T-helper 22 cell (primary cell): Measurements from ENCODE around the gene DGKB.
"Not testable (repeated sequence)": the region's sequence is repeated elsewhere in the genome, so short reads cannot be mapped to it uniquely, and the experiment has no call there.

Experiments used
- DNase-seq: peaks from one replicate; pipeline ENCODE4 v3.0.0-alpha.2; 2020; ENCODE audit warnings: low read depth

Gene DGKB

DNA sequence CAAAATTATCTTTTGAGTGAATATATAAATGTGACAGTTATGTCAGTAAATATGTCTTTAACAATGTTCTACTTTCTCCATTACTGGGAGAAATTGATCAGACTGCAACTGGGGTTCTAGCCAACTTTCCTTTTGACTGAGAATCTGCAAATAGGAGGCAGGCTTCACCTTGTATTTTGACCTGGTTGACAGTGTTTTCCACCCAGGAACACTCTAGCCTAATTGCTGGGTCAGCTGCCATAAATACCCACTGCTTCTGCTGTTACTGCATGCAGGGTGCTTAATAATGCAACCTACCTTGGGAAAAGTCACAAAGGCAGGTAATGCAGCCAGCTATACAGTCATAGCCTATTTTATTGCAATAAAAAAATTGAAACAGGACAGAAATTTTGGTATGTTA, 319.0 kb downstream of the DGKB start:
- no peak for DNase-seq

DNA sequence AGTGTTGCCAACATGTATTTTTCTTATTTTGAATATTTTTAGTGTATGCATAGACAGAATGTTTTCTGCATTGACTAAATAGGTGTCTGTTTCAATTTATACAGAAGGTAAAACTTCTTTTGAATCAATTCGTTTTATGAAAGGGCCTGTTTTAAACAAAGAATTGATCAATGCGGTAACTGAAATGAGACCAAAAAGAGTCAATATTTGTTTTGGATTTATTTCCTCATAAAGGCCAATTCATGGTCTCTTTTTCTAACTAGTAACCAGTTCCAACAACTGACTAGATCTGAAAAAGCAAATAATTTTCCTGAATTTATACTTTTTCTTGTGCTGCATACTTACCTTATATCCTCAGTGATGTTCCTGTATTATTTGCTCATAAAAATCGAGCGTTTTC, 320.5 kb downstream of the DGKB start:
- no peak for DNase-seq

DNA sequence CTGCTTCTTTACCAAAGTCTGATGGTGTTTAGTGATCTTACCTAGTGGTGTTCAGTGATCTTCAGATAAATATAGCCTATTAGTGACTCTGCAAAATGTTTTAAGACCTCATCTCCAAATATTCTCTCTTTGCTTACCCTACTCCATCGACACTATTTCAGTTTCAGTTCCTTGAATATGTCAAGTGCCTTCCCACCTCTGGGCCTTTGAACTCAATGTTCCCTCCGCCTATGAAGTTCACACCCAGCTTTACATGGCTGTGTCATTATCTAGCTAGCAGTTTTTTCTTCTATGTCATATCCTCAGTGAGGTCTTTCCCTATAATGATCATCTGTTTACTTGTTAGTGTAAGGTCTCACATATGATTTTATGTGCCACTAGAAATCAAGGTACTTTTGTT, 322.6 kb downstream of the DGKB start:
- no peak for DNase-seq

DNA sequence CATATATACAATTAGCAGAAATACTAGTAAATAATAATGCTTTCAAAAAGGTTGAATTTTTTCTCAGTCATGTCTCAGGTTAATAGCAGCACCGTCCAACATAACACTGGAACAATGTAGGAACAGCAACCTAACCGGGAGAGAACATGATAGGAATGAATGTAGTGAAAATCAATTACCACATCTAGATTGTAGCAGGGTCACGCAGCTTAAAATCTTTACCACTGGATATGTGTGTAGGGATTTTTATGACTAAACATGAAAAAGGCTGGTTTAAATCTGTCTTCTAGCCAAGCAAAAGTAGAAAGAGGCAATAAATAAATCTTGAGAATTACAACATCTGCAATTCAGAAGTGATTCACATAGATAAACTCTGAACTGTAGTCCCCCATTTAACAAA, 326.0 kb downstream of the DGKB start:
- no peak for DNase-seq

DNA sequence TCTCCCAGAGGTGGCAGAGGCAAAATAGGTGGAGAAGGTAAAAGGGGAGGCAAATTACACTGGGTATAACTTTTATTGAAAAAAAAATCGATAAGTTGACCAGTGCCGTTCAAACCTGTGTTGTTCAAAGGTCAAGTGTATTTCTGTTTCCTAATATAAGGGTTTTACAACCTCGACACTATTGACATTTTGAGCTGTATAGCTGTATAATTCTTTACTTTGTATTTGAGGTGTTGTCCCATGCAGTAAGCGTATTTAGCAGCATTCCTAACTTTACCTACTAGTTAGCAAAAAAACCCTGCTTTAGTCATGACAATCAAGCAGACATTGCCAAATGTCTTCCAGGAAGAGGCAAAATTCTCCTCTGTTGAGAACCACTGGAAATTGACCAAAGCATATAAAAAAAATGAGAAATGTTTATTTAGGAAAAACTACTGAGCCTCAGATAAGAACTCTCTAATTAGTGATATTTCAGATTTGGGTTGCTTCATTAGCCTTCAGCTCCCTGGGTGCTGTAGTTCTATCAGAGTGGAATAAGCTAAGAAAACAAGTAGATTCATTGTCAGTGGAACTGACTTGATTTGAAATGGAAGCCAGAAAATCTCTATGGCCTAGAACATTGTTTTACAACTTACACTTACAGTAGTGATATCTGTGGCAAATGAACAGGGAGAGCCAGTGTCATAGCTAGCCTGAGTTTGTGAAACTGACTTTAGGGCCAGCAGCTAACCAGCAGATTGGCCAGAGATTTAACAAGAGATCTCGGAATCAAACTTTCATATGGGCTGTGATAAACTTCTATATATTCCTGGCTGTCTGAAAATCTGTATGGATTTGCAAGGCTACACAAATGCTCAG, 331.6 kb downstream of the DGKB start:
- no peak for DNase-seq

DNA sequence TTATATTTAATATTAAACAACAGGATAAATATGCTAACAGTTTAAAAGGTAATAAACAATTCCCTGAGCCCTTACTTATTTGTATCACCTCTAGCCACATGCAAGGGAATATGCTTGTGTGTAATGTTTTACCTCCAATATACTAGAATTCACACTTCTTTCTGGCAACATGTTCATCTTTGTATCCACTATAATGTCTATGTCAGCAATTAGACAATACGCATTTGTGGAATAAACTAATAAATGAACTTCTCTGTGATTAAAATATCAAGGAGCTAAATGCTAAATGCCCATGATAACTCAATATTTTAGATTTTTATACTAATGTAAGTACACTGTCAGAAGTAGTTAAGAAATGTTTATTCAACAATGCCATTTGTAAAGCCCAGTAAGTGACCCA, 350.5 kb downstream of the DGKB start:
- DNase-seq = no peak

DNA sequence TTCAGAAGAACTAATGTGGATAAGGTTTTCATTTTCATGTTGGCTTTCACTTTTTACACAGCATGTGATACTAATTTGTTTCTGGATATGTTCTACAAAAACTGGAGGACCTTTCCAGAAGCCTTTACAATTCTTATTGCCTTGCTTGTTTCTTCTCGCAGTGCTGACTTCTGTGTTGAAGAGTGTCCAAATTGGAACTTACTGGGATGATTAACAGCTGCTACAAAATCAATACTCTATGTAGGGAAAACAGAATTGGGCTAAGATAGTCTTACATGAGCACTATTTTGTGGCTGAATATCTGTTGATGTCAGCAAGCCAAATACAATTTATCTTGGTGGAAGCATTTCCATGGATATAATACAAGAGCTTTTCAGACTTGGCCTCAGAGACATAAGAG, 351.2 kb downstream of the DGKB start:
- no peak for DNase-seq

DNA sequence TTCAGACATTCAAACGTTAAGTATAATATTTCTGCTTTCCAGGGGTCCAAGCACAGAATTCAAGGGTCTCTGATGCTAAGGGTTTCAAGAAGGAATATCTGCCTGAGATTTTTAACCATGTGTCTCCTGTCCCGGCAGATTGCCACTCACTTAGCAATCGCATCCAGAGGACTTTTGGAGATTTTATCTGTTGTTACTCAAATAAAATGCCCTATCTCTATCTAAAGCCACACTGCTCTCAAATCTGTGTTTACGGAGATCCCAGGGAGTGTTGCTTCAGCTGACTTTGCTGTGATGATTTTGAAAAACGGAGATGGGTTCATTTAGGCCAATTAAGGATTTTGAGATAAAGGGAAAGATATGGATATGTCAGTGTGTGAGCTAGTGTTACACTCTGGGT, 359.9 kb downstream of the DGKB start:
- no peak for DNase-seq

DNA sequence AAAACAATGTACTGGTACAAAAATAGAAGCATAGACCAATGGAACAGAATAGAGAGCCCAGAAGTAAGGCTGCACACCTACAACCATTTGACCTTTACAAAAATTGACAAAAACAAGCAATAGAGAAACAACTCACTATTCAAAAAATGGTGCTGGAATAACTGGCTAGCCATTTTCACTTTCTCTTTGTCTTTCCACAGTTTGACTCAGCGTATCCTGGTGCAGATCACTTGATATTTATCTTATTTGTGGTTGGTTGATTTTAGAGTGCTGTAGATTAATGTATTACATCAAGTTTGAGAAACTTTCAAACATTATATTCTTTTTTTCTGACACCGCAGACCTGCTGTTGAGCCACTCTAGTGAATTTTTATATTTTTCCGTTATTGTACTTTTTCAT, 381.4 kb downstream of the DGKB start:
- DNase-seq = no peak

DNA sequence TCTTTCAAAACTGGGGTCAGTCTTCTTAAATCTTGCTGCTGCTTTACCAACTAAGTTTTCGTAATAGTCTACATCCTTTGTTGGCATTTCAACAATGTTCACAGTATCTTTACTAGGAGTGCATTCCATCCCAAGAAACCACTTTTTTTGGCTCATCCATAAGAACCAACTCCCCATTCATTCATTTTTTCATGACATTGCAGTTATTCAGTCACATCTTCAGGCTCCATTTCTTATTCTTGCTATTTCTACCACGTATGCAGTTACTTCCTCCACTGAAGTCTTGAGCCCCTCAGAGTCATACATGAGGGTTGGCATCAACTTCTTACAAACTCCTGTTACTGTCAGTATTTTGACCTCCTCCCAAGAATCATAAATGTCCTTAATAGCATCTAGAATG, 392.3 kb downstream of the DGKB start:
- DNase-seq = no peak

DNA sequence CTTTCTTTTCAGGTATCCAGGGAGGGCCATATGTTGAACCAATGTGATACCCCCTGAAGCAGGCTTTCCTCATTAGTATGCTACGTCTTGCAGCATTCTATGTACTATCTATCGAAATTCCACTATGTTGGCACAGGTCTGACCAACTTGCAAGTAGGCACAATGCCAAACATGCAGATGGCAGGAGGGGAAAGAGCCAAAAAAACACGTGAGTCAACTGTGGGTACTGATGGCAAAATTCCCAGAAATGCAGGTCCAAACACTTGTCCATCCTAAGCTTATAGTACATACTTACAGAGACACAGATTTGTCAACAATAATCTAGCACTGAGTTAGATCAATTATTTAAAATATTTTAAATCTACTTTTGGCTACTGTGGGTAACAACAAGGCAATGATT, 394.9 kb downstream of the DGKB start:
- DNase-seq = no peak

DNA sequence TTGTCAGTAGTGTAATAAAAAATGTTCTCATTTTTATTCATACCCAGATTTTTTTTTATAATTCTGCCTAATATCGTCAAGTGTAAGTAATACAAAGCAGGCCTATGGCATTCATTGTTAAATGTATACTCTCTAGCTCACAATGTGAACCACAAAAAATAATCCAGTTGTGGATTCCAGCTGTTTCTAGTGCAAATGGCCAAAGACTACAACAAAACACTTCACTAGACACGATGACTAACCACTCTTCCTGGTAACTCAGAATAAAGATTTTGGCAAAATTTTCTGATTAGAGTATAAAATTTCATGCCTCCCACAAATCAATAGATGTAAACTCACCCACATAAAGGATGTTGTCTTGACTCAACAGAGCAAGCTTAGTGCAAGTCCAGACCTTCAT, 396.6 kb downstream of the DGKB start:
- DNase-seq = no peak

DNA sequence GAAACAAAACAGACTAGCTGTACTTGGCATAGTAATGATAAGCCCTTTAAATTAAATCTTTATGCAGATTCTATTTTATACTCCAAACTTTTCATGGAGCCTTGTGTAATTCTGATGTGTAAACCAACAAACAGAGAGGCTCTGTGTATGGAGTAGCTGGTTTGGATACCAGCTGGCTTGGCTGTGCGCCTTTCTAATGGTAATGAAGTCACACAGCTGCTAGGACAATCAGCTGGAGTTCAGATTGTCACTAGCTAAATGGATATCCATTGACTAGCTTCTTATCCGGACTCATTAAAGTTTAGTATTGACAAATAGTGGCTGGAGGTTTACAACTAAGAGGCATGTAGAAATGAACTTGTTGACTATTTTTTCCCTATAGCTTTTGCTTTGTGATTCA, 398.4 kb downstream of the DGKB start:
- no peak for DNase-seq

DNA sequence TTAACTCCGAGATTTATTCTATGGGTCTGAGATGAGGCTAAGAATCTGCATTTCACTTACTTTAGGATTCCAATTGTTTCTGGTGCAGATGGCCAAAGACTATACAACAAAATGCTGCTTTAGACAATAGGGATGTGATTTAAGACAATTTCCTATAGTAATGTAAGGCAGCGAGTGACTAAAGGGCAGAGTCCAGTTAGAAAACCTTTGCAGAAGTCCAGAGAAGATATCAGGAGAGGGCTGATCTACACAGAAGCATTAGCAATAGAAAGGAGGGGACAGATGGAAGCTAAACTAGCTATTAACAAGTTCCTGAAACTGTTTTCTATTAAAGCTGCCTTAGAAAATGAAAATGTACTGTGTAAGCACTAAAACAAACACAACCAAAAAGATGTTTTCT, 398.9 kb downstream of the DGKB start:
- DNase-seq = no peak

DNA sequence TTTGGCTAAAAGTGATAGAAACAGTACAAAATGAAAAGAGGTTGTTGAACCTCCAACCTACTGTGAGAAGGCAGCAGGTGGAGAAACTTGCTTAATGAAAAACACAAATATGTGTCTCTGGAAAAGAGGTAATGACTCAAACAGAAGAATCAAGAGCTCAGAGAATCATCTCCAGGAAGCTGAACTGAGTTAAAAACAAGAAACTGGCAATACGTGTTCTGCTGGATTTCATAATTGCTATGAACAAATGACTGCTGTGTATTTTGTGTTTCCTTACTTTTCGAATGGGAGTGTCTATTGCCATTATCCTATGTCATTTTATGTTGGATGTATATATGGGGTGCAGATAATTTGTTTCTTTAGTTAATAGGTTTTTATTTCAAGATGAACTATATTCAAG, 401.1 kb downstream of the DGKB start:
- DNase-seq = no peak

DNA sequence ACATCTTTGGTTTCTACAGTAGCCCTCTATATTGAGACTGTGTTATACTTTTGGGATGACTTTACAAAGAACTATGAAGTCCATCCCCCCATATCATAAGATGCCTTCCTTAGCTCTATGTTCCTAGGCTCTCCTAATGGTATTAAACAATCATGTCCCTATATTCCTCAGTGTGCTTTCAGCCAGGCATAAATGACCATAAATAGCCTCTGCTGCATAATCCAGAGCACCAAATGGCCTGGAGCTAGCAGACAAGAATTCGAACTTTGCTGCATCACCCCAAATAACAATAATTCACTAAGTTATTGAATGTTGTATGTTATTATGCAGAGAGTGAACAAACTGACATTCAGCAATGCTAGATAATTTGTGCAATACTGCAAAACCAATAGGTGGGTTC, 405.2 kb downstream of the DGKB start:
- no peak for DNase-seq

DNA sequence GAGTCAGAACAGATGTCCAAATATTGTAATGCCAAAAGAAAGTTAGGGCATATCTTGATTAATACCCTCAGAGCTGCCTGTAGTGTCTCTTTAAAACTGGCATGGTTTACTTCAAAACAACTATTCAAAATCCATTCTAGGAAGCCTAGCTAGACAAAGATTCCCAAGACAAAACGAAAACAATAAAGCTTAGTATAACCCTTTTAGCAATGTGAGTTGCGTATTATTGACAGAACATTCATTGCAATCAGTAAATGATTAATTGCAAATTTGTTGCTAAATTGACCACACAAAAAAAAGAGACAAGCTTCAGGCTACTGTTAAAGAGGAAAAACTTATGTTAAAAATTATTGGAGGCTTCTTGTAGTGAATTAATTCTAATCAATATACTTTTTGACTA, 406.9 kb downstream of the DGKB start:
- DNase-seq = no peak

DNA sequence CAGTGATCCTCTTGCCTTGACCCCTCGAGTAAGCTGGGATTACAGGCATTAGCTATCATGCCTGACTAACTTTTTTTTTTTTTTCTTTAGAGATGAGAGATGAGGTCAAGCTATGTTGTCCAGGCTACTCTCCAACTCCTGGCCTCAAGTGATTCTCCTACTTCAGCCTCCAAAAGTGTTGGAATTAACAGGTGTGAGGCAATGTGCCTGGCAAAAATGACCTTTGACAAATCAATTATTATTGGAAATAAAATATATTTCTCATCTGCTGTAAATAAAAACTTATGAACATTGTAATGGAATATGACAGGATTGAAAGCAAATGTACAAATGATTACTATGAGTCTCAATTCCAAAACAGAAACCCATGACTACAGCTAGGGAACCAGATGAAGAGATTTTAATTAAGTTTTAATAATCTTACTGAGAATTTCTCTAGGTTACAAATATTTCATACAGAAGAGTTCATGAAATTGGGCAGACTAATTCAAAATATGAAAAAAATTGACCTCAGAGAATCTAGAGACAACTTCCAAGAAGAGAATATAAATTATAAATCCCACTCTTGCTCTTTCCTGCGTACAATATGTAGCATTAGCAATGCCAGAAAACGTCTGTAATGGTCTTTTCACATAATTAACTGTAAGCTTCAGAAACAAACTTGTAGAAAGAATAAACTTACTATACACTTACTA, 414.7 kb downstream of the DGKB start:
- no peak for DNase-seq

DNA sequence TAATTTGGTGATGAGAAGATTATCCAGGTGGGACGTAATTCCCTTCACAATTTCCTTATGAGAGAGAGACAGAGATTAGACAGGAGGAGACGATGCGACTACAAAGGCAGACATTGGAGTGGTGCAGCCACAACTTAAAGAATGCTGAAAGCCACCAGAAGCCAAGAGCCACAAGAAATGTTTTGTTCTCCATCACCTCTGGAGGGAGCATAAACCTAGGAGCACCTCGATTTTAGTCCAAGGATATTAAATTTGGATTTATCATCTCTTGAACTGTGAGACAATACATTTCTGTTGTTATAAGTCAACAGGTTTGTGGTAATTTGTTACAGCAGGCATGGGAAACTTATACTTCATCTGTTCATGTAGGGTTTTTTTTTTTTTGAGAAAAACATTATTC, 418.9 kb downstream of the DGKB start:
- no peak for DNase-seq

DNA sequence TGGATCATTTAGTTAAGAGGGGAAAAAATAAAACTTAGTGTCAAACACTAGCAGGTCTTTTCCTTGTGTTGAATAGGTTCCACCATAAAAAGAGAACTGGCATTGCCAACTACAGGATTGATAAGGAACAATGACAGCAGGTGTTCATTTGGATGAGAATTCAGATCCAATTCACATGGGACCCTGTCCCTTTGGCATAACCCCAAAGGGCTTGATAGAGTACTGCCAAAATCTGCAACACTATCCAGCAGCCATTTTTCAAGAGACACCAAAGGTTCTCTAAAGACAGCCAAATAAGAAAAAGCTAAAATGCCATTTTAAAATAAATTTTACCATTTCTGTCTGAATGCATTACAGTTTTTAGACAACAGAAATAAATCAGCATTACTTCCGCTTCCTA, 422.3 kb downstream of the DGKB start:
- no peak for DNase-seq

DNA sequence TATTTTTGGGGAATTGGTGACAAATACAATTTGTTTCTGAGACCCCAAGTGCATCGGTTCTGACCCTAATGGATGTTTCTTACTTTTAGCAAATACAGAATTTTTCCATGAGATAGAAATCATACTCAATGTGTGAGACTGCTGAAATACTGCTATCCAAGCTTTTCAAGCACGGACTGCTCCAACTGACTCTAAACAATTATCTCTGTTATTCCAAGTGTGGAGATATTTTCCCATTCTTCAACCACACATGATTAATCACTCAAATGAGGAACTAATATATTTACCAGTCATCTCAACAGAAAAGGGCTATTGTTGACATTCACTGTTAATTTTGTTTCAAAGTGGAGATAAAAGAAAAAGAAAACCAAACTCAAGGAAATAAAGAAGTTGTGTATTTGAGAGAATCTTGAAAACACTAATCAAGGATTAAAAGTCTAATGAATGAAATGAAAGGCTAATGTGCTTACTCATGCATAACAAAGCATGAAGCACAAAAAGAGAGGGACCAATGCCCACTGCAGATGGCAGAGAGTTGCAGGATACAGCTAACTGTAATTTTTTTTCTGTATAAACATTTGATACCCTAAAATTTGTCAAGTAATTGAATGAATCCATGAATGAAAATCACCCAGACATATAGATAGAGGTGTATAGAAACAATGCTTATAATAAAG, 423.6 kb downstream of the DGKB start:
- DNase-seq = no peak

DNA sequence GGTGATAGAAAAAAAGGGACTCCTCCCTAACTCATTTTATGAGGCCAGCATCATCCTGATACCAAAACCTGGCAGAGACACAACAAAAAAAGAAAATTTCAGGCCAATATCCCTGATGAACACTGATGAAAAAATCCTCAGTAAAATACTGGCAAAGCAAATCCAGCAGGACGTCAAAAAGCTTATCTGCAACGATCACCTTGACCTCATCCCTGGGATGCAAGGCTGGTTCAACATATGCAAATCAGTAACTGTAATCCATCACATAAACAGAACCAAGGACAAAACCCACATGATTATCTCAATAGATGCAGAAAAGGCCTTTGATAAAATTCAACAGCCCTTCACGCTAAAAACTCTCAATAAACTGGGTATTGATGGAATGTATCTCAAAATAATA, 440.8 kb downstream of the DGKB start:
- not testable (repeated sequence) for DNase-seq

DNA sequence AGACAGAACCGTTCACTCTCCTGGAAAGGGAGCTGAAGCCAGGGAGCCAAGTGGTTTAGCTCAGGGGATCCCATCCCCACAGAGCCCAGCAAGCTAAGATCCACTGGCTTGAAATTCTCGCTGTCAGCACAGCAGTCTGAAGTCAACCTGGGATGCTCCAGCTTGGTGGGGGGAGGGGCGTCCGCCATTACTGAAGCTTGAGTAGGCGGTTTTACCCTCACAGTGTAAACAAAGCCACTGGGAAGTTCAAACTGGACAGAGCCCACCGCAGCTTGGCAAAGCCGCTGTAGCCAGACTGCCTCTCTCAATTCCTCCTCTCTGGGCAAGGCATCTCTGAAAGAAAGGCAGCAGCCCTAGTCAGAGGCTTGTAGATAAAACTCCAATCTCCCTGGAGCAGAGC, 443.7 kb downstream of the DGKB start:
- DNase-seq = not testable (repeated sequence)
